DND-41 (cell line): Measurements from ENCODE around the gene ZNF684.

Experiments
- ATAC-seq: fragments of 200-7000 bp; cut with Tn5 transposase; 3 replicates; pipeline ENCODE4 v1.9.1; 2021; ENCODE audit warnings: low read depth; ENCODE audit not compliant: insufficient read depth
- DNase-seq: peaks from one replicate; pipeline ENCODE4 v3.0.0-alpha.2; 2020
- H2AFZ ChIP-seq: 2 replicates; pipeline ENCODE4 v1.6.0; 2012; ENCODE audit warnings: low read depth, low read length
- H3K27ac ChIP-seq: 2 replicates; pipeline ENCODE4 v1.5.1; 2012; ENCODE audit warnings: low read length, inconsistent platforms
- H3K27me3 ChIP-seq: fragments of 200-600 bp; sonication (generic); 2 replicates; pipeline ENCODE4 v1.6.0; 2012; ENCODE audit warnings: low read length, mild to moderate bottlenecking, inconsistent platforms; ENCODE audit not compliant: insufficient read depth, poor library complexity
- H3K36me3 ChIP-seq: 2 replicates; pipeline ENCODE4 v1.5.1; 2012; ENCODE audit warnings: low read length, inconsistent platforms; ENCODE audit not compliant: insufficient read depth
- H3K4me1 ChIP-seq: 2 replicates; pipeline ENCODE4 v1.5.1; 2012; ENCODE audit warnings: mild to moderate bottlenecking, low read length; ENCODE audit not compliant: insufficient read depth
- H3K4me2 ChIP-seq: 2 replicates; pipeline ENCODE4 v1.6.0; 2012; ENCODE audit warnings: mild to moderate bottlenecking, moderate library complexity, low read length, inconsistent platforms; ENCODE audit not compliant: insufficient read depth
- H3K4me3 ChIP-seq, 2 experiments: fragments of 200-600 bp in 1 of 2; shearing (Covaris generic) in 1 of 2; 2 replicates each; pipeline ENCODE4 v1.5.1; 2012 to 2016; ENCODE audit warnings: inconsistent platforms in 2 of 2, low read length in 2 of 2, mild to moderate bottlenecking in 2 of 2, low read depth in 1 of 2, moderate library complexity in 1 of 2
- H3K79me2 ChIP-seq: 2 replicates; pipeline ENCODE4 v1.6.0; 2012; ENCODE audit warnings: low read length, inconsistent platforms; ENCODE audit not compliant: insufficient read depth
- H3K9ac ChIP-seq: 2 replicates; pipeline ENCODE4 v1.6.0; 2012; ENCODE audit warnings: low read depth, mild to moderate bottlenecking, inconsistent platforms, low read length, moderate library complexity
- H3K9me3 ChIP-seq: 2 replicates; pipeline ENCODE4 v1.5.1; 2012; ENCODE audit warnings: low read length, moderate library complexity, mild to moderate bottlenecking, inconsistent platforms; ENCODE audit not compliant: insufficient read depth, severe bottlenecking
- H4K20me1 ChIP-seq: 2 replicates; pipeline ENCODE4 v1.6.0; 2012; ENCODE audit warnings: low read length; ENCODE audit not compliant: insufficient read depth
- CTCF ChIP-seq: IDR thresholded peaks from 2 replicates; pipeline ENCODE4 v1.5.1; 2012; ENCODE audit warnings: borderline replicate concordance, low read length, moderate library complexity, mild to moderate bottlenecking; ENCODE audit not compliant: poor library complexity, severe bottlenecking; ENCODE audit errors: extremely low read depth
- EZH2 ChIP-seq: IDR thresholded peaks from 3 replicates; pipeline ENCODE4 v1.6.1; 2012; ENCODE audit warnings: borderline replicate concordance, low read depth, mild to moderate bottlenecking, moderate library complexity, low read length, inconsistent platforms; ENCODE audit not compliant: severe bottlenecking

Gene ZNF684

GRCh38 chr1:40532062-40532389 lies 589 bp downstream of the ZNF684 start:
- TF ChIP-seq CTCF = no peak
- no peak for TF ChIP-seq EZH2
- peaks cover 12% of the 10 kb centered on the region for H3K79me2 ChIP-seq
- H3K4me3 ChIP-seq = peak overlapping the region; percentile 79 to 90
- no peaks in the 10 kb centered on the region for H4K20me1 ChIP-seq
- no peaks in the 10 kb centered on the region for H3K27me3 ChIP-seq
- peak overlapping the region; percentile 79 for H3K4me2 ChIP-seq
- ATAC-seq (no peak), DNase-seq (no peak)
- peak overlapping the region; percentile 82 for H3K27ac ChIP-seq
- peak overlapping the region; percentile 77 for H3K9ac ChIP-seq
- peaks cover 10% of the 10 kb centered on the region; the same call in 1 of the 2 replicates for H3K36me3 ChIP-seq
- peak overlapping the region; percentile 87 for H2AFZ ChIP-seq
- peaks cover 26% of the 10 kb centered on the region for H3K4me1 ChIP-seq
- no peaks in the 10 kb centered on the region for H3K9me3 ChIP-seq

- Histone ChIP-seq H3K4me3 (peak overlapping the region in 1 of 2 experiments; percentile 90; a peak in 3 of 4 replicates), H3K9ac (peak overlapping the region; percentile 77; the same call in 1 of the 2 replicates), H3K79me2 (peaks cover 12% of the 10 kb centered on the region), H3K27me3 (no peaks in the 10 kb centered on the region), H2AFZ (no peak overlapping the region; the same call in 1 of the 2 replicates), H3K4me1 (peaks cover 26% of the 10 kb centered on the region), H3K9me3 (no peaks in the 10 kb centered on the region), H3K36me3 (peaks cover 10% of the 10 kb centered on the region; the same call in 1 of the 2 replicates), H3K27ac (no peak overlapping the region), H3K4me2 (peak overlapping the region; percentile 79), H4K20me1 (no peaks in the 10 kb centered on the region)
- peak; percentile 50 for ATAC-seq
- TF ChIP-seq EZH2 = no peak
- peak; percentile 86 for TF ChIP-seq CTCF
- DNase-seq = peak; percentile 60
Measured at GRCh38 chr1:40532844-40533424, 1.5 kb downstream of the ZNF684 start.

GRCh38 chr1:40534589-40534988 lies 3.2 kb downstream of the ZNF684 start:
- Histone ChIP-seq H3K27me3 (no peaks in the 10 kb centered on the region), H3K9me3 (no peaks in the 10 kb centered on the region), H4K20me1 (no peaks in the 10 kb centered on the region), H3K4me2 (no peak overlapping the region), H3K79me2 (peaks cover 12% of the 10 kb centered on the region), H2AFZ (no peak overlapping the region), H3K9ac (no peak overlapping the region), H3K4me1 (peaks cover 26% of the 10 kb centered on the region), H3K4me3 (no peak overlapping the region), H3K36me3 (peaks cover 15% of the 10 kb centered on the region; the same call in 1 of the 2 replicates), H3K27ac (no peak overlapping the region)
- ATAC-seq (no peak), DNase-seq (no peak)
- no peak for TF ChIP-seq CTCF
- TF ChIP-seq EZH2 = no peak

GRCh38 chr1:40535732-40536131 lies 4.3 kb downstream of the ZNF684 start:
- no peak overlapping the region for H3K27ac ChIP-seq
- H3K4me1 ChIP-seq = peaks cover 23% of the 10 kb centered on the region
- DNase-seq (no peak), ATAC-seq (no peak)
- TF ChIP-seq CTCF = no peak
- TF ChIP-seq EZH2 = no peak
- no peaks in the 10 kb centered on the region for H3K27me3 ChIP-seq
- no peak overlapping the region for H2AFZ ChIP-seq
- H3K9me3 ChIP-seq = no peaks in the 10 kb centered on the region
- no peak overlapping the region for H3K4me2 ChIP-seq
- no peak overlapping the region for H3K9ac ChIP-seq
- peaks cover 15% of the 10 kb centered on the region; the same call in 1 of the 2 replicates for H3K36me3 ChIP-seq
- H4K20me1 ChIP-seq = no peaks in the 10 kb centered on the region
- peaks cover 12% of the 10 kb centered on the region for H3K79me2 ChIP-seq
- no peak overlapping the region for H3K4me3 ChIP-seq
